ENCODE measurements around the gene AHRR.

Gene AHRR

DNA sequence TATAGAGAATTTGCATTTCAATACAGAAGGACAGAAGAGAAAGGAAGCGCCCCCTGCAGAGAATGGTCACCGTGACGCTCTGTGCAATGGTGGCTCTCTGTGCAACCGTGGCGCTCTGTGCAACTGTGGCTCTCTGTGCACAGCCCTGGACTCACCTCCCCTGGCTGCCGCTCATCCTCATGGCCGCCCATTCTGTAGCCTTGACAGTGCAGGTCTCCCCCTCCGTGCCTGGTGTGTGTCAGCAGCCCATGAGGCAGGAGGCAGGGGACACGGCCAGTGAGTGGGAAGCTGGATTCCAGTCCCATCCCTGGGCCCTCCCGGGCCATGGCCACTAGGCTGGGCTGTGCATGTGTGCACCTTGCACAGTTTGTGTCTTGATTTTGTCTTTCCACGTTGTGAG lies 133.4 kb downstream of the AHRR start:
- no peak overlapping the region for H2AK5ac ChIP-seq (ENCODE audit: low read length)
- no peak overlapping the region for H2BK5ac ChIP-seq (ENCODE audit: low read depth, low read length, poor library complexity)
- H3K79me2 ChIP-seq (ENCODE audit: control insufficient read depth, insufficient read depth, low read length, poor library complexity): no peaks in the 10 kb centered on the region
- no peak overlapping the region for H3K4ac ChIP-seq (ENCODE audit: low read depth, low read length)
- no peak overlapping the region for H3K14ac ChIP-seq (ENCODE audit: low read length)
- H2BK120ac ChIP-seq (ENCODE audit: insufficient read depth, low read length, poor library complexity): no peak overlapping the region
- H3K36me3 ChIP-seq (ENCODE audit: control insufficient read depth in 1 of 2, insufficient read depth in 2 of 2, low read length in 2 of 2): peaks cover 49 to 57% of the 10 kb centered on the region in 2 experiments
- H4K91ac ChIP-seq (ENCODE audit: low read depth, low read length): no peak overlapping the region
- no peaks in the 10 kb centered on the region for H3K27me3 ChIP-seq (ENCODE audit: insufficient read depth, low read length)
- H2AFZ ChIP-seq (ENCODE audit: insufficient read depth, low read length, poor library complexity): no peak overlapping the region
- no peak overlapping the region for H3K4me3 ChIP-seq (ENCODE audit: low read depth, low read length)
- H4K8ac ChIP-seq (ENCODE audit: low read depth, low read length): no peak overlapping the region
- DNase-seq: no peak
- H3K4me1 ChIP-seq (ENCODE audit: control insufficient read depth in 1 of 2, insufficient read depth in 2 of 2, low read length in 2 of 2): peaks cover 2 to 6% of the 10 kb centered on the region in 2 experiments
- no peak overlapping the region for H3K4me2 ChIP-seq (ENCODE audit: low read length)
- no peaks in the 10 kb centered on the region for H3K79me1 ChIP-seq (ENCODE audit: low read length)
- H2BK12ac ChIP-seq (ENCODE audit: low read length): no peak overlapping the region
- WGBS (ENCODE audit: extremely low coverage, insufficient coverage, insufficient read length): no CpG with 5 or more reads among the region's 11 CpGs
- peaks cover 6% of the 10 kb centered on the region for H3K9me3 ChIP-seq (ENCODE audit: insufficient read depth, low read depth, low read length)
- no peak overlapping the region for H4K12ac ChIP-seq (ENCODE audit: low read depth, low read length)
- H3K9ac ChIP-seq (ENCODE audit: low read length): no peak overlapping the region
- H3K18ac ChIP-seq (ENCODE audit: low read length): no peak overlapping the region
- no peak overlapping the region for H3K27ac ChIP-seq (ENCODE audit: low read depth, low read length)
- no peak overlapping the region for H3K23ac ChIP-seq (ENCODE audit: low read length)

- Histone ChIP-seq H3K23ac (ENCODE audit: low read length) (no peak overlapping the region), H3K4me1 (ENCODE audit: control insufficient read depth in 1 of 2, insufficient read depth in 2 of 2, low read length in 2 of 2) (peaks cover 2 to 6% of the 10 kb centered on the region in 2 experiments), H2AFZ (ENCODE audit: insufficient read depth, low read length, poor library complexity) (no peak overlapping the region), H3K79me1 (ENCODE audit: low read length) (no peaks in the 10 kb centered on the region), H2BK5ac (ENCODE audit: low read depth, low read length, poor library complexity) (no peak overlapping the region), H3K27me3 (ENCODE audit: insufficient read depth, low read length) (no peaks in the 10 kb centered on the region), H3K4me3 (ENCODE audit: low read depth, low read length) (no peak overlapping the region), H3K18ac (ENCODE audit: low read length) (no peak overlapping the region), H2BK120ac (ENCODE audit: insufficient read depth, low read length, poor library complexity) (no peak overlapping the region), H3K14ac (ENCODE audit: low read length) (no peak overlapping the region), H4K12ac (ENCODE audit: low read depth, low read length) (no peak overlapping the region), H3K36me3 (ENCODE audit: control insufficient read depth in 1 of 2, insufficient read depth in 2 of 2, low read length in 2 of 2) (peaks cover 55 to 64% of the 10 kb centered on the region in 2 experiments), H4K8ac (ENCODE audit: low read depth, low read length) (no peak overlapping the region), H2AK5ac (ENCODE audit: low read length) (no peak overlapping the region), H3K27ac (ENCODE audit: low read depth, low read length) (no peak overlapping the region), H2BK12ac (ENCODE audit: low read length) (no peak overlapping the region), H3K9me3 (ENCODE audit: insufficient read depth, low read depth, low read length) (peaks cover 6% of the 10 kb centered on the region), H4K91ac (ENCODE audit: low read depth, low read length) (no peak overlapping the region), H3K4me2 (ENCODE audit: low read length) (no peak overlapping the region), H3K9ac (ENCODE audit: low read length) (no peak overlapping the region), H3K79me2 (ENCODE audit: control insufficient read depth, insufficient read depth, low read length, poor library complexity) (no peaks in the 10 kb centered on the region), H3K4ac (ENCODE audit: low read depth, low read length) (no peak overlapping the region)
- WGBS (ENCODE audit: extremely low coverage, insufficient coverage, insufficient read length): no CpG with 5 or more reads among the region's 11 CpGs
- DNase-seq: no peak
These were observed 134.3 kb downstream of the AHRR start for GRCh38 chr5:455806-456205.

DNA sequence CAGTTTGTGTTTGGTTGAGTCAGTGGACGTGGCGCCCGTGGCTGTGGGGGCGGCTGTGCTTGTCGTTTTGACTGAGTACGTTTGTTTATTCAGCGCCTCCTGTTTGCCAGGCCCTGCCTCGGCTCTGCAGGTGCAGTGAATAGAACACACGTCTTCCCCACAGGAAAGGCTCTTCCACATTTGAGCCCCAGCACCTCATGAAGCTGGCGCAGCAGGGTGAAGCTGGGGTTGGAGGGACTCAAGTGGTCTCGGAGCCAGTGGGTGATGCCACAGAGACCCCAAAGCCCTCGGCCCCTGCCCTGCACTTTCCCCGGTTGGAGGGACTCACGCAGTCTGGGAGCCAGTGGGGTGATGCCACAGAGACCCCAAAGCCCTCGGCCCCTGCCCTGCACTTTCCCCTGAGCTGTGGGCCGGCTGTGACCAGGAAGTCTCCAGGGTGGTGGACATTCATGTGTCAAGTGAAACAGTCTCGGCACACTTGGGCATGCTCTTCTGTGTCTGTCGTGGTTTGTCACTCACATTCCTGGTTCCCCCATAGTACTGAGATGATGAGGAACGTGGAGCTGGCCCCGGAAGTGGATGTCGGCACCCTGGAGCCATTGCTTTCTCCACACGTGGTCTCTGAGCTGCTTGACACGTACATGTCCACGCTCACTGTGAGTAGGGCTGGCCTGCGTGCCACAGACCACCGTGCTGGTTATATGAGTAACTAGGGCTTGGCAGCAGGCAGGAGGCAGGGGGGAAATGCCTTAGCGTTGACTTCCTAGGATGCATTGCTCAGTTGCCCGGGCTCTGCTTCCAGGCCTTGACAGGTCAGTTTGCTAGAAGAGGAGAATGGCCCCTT lies 135.1 kb downstream of the AHRR start:
- no peak overlapping the region for H3K9ac ChIP-seq (ENCODE audit: low read length)
- H3K27me3 ChIP-seq (ENCODE audit: insufficient read depth, low read length): no peaks in the 10 kb centered on the region
- H3K4me2 ChIP-seq (ENCODE audit: low read length): no peak overlapping the region

DNA sequence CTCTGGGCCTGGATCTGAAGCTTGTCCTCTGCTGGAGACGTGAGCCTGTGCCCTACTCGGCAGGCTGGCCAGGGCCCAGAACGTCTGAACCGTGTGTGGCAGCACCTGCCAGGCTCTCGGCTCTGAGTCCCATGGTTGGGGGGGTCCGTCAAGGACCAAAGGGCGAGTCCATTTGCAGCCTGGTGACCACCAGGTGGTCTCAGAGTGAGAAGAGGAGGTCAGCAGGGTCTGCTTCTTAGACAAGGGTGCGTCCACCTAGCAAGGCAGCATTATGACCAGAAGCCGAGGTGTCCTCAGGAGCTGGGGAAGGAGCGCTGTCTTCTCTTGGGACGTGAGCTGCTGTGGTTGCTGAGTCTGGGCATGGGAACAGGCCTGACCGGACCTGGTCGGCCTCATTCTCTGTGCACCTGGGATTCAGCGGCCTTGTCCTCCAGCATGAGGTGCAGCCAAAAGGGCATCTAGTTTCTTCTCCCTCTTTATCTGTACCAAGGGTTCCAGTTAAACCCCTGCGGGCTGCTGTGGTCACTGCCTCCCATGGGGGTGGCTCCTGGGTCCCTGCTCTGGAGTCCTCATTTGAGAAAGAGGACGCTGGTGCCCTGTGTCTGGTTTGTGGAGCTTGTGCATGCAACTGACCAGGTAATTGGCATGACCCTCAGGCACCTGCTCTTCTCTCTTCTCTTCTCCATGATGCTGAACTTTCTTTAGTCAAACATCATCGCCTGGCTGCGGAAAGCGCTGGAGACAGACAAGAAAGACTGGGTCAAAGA lies 135.9 kb downstream of the AHRR start:
- WGBS (ENCODE audit: extremely low coverage, insufficient coverage, insufficient read length): no CpG with 5 or more reads among the region's 19 CpGs
- H3K27ac ChIP-seq (ENCODE audit: low read depth, low read length): no peak overlapping the region
- no peak overlapping the region for H3K18ac ChIP-seq (ENCODE audit: low read length)

More for the DNA sequence above, 135.1 kb downstream of the AHRR start:
- no peak overlapping the region for H2BK12ac ChIP-seq (ENCODE audit: low read length)
- H3K9me3 ChIP-seq (ENCODE audit: insufficient read depth, low read depth, low read length): peaks cover 6% of the 10 kb centered on the region
- H2AK5ac ChIP-seq (ENCODE audit: low read length): no peak overlapping the region
- no peak overlapping the region for H3K4ac ChIP-seq (ENCODE audit: low read depth, low read length)
- no peak for DNase-seq
- H3K79me2 ChIP-seq (ENCODE audit: control insufficient read depth, insufficient read depth, low read length, poor library complexity): no peaks in the 10 kb centered on the region
- peaks cover 55 to 64% of the 10 kb centered on the region in 2 experiments for H3K36me3 ChIP-seq (ENCODE audit: control insufficient read depth in 1 of 2, insufficient read depth in 2 of 2, low read length in 2 of 2)
- no peak overlapping the region for H3K23ac ChIP-seq (ENCODE audit: low read length)
- no peak overlapping the region for H4K91ac ChIP-seq (ENCODE audit: low read depth, low read length)
- H4K12ac ChIP-seq (ENCODE audit: low read depth, low read length): no peak overlapping the region
- H3K27ac ChIP-seq (ENCODE audit: low read depth, low read length): no peak overlapping the region
- H2AFZ ChIP-seq (ENCODE audit: insufficient read depth, low read length, poor library complexity): no peak overlapping the region
- no peak overlapping the region for H3K14ac ChIP-seq (ENCODE audit: low read length)
- H3K4me1 ChIP-seq (ENCODE audit: control insufficient read depth in 1 of 2, insufficient read depth in 2 of 2, low read length in 2 of 2): peaks cover 2 to 6% of the 10 kb centered on the region in 2 experiments
- no peak overlapping the region for H3K4me3 ChIP-seq (ENCODE audit: low read depth, low read length)
- H3K18ac ChIP-seq (ENCODE audit: low read length): no peak overlapping the region
- no peaks in the 10 kb centered on the region for H3K79me1 ChIP-seq (ENCODE audit: low read length)
- H2BK5ac ChIP-seq (ENCODE audit: low read depth, low read length, poor library complexity): no peak overlapping the region
- no peak overlapping the region for H4K8ac ChIP-seq (ENCODE audit: low read depth, low read length)
- H2BK120ac ChIP-seq (ENCODE audit: insufficient read depth, low read length, poor library complexity): no peak overlapping the region
- WGBS (ENCODE audit: extremely low coverage, insufficient coverage, insufficient read length): no CpG with 5 or more reads among the region's 28 CpGs

More for the DNA sequence above, 135.9 kb downstream of the AHRR start:
- Histone ChIP-seq H3K9ac (ENCODE audit: low read length) (no peak overlapping the region), H3K36me3 (ENCODE audit: control insufficient read depth in 1 of 2, insufficient read depth in 2 of 2, low read length in 2 of 2) (peaks cover 62 to 71% of the 10 kb centered on the region in 2 experiments), H2AK5ac (ENCODE audit: low read length) (no peak overlapping the region), H3K79me2 (ENCODE audit: control insufficient read depth, insufficient read depth, low read length, poor library complexity) (no peaks in the 10 kb centered on the region), H3K9me3 (ENCODE audit: insufficient read depth, low read depth, low read length) (peaks cover 6% of the 10 kb centered on the region), H4K12ac (ENCODE audit: low read depth, low read length) (no peak overlapping the region), H3K79me1 (ENCODE audit: low read length) (no peaks in the 10 kb centered on the region), H2BK5ac (ENCODE audit: low read depth, low read length, poor library complexity) (no peak overlapping the region), H3K4me3 (ENCODE audit: low read depth, low read length) (no peak overlapping the region), H3K23ac (ENCODE audit: low read length) (no peak overlapping the region), H2AFZ (ENCODE audit: insufficient read depth, low read length, poor library complexity) (no peak overlapping the region), H3K27me3 (ENCODE audit: insufficient read depth, low read length) (no peaks in the 10 kb centered on the region), H3K14ac (ENCODE audit: low read length) (no peak overlapping the region), H3K4me2 (ENCODE audit: low read length) (no peak overlapping the region), H3K4ac (ENCODE audit: low read depth, low read length) (no peak overlapping the region), H4K91ac (ENCODE audit: low read depth, low read length) (no peak overlapping the region), H2BK120ac (ENCODE audit: insufficient read depth, low read length, poor library complexity) (no peak overlapping the region), H4K8ac (ENCODE audit: low read depth, low read length) (no peak overlapping the region), H3K4me1 (ENCODE audit: control insufficient read depth in 1 of 2, insufficient read depth in 2 of 2, low read length in 2 of 2) (peaks cover 2 to 6% of the 10 kb centered on the region in 2 experiments), H2BK12ac (ENCODE audit: low read length) (no peak overlapping the region)
- no peak for DNase-seq
